Gastrocnemius medialis (tissue), 4 donors: ENCODE measurements around the gene FAM237A.

Experiments used
- POLR2A ChIP-seq, 2 donors: fragments of 450-650 bp; IDR thresholded peaks; one replicate each; pipeline ENCODE4 v1.6.1; 2017; ENCODE audit warnings: antibody characterized with exemption in 2 of 2, mild to moderate bottlenecking in 2 of 2, moderate library complexity in 2 of 2
- TF ChIP-seq, protein P1 (sequence below), 5 experiments: fragments of 450-650 bp in 3 of 5; fragments of 200-600 bp in 2 of 5; sonication (generic) in 2 of 5; IDR thresholded peaks in 4 of 5; conservative IDR thresholded peaks in 1 of 5; 1 replicate in 4 of 5; 2 replicates in 1 of 5; pipeline ENCODE4 v1.5.1; 2016 to 2019; ENCODE audit warnings: antibody characterized with exemption in 5 of 5, mild to moderate bottlenecking in 3 of 5, moderate library complexity in 3 of 5

DNA sequence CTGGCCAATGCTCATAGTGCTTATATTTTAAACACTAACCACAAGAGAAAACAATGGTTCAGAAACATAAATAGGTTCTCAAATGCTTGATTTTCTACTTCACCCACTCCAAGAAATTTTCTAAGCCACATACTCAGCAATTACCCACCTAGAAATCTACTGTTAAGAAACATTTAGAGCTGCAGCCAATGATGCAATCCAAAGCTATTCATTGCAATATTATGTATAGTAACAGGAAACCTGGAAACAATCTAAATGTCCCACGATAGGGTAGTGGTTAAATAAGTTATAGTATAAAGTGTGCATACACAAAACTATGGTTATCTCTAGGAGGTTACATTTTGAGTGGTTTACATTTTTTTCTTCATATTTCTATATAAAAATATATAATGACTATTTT lies 5.7 kb downstream of the FAM237A start:
- TF ChIP-seq, protein P1, sequence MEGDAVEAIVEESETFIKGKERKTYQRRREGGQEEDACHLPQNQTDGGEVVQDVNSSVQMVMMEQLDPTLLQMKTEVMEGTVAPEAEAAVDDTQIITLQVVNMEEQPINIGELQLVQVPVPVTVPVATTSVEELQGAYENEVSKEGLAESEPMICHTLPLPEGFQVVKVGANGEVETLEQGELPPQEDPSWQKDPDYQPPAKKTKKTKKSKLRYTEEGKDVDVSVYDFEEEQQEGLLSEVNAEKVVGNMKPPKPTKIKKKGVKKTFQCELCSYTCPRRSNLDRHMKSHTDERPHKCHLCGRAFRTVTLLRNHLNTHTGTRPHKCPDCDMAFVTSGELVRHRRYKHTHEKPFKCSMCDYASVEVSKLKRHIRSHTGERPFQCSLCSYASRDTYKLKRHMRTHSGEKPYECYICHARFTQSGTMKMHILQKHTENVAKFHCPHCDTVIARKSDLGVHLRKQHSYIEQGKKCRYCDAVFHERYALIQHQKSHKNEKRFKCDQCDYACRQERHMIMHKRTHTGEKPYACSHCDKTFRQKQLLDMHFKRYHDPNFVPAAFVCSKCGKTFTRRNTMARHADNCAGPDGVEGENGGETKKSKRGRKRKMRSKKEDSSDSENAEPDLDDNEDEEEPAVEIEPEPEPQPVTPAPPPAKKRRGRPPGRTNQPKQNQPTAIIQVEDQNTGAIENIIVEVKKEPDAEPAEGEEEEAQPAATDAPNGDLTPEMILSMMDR (IDR thresholded peaks at IDR 0.05 in 4 of 5, conservative IDR thresholded peaks at IDR 0.05 in 1 of 5), result no peak
- no peak for TF ChIP-seq POLR2A (IDR thresholded peaks at IDR 0.05)
